ENCODE results near the gene MAG.

- TF ChIP-seq CTCF (conservative IDR thresholded peaks at IDR 0.05 in 1 of 2, IDR thresholded peaks at IDR 0.05 in 1 of 2; ENCODE audit: extremely low read depth in 1 of 2, insufficient read depth in 1 of 2, low read depth in 1 of 2, low read length in 2 of 2) (no peak), EZH2 (IDR thresholded peaks at IDR 0.05; ENCODE audit: borderline replicate concordance, low read length) (no peak)
These were observed 71.1 kb downstream of the MAG start for GRCh38 chr19:35363001-35363590.
